Prostate gland (tissue), 2 donors: ENCODE data around the gene PKN3. TPM values are rescaled to one million over a fixed set of nuclear protein-coding genes. Genes with fewer than 3 reads are reported as not detected.

Source experiments
- DNase-seq: peaks from one replicate; pipeline ENCODE4 v3.0.0-alpha.2; 2019; ENCODE audit warnings: low spot score
- H3K27ac ChIP-seq, 2 donors: fragments of 200-600 bp; sonication (generic); 2 replicates each; pipeline ENCODE4 v1.5.1; 2017 to 2019
- H3K27me3 ChIP-seq: fragments of 200-600 bp; sonication (generic); replicated peaks from 2 replicates; pipeline ENCODE4 v1.5.1; 2019; ENCODE audit not compliant: insufficient read depth
- H3K36me3 ChIP-seq, 2 donors: fragments of 200-600 bp; sonication (generic); 1 replicate in 1 of 2; 2 replicates in 1 of 2; pipeline versions ENCODE4 v1.5.1 to v1.8.1; 2017 to 2019
- H3K4me1 ChIP-seq: fragments of 200-600 bp; sonication (generic); replicated peaks from 2 replicates; pipeline ENCODE4 v1.5.1; 2019
- H3K4me3 ChIP-seq, 2 donors: fragments of 200-600 bp; sonication (generic); 2 replicates each; pipeline ENCODE4 v1.5.1; 2017 to 2019
- H3K9me3 ChIP-seq: fragments of 200-600 bp; sonication (generic); 2 replicates; pipeline ENCODE4 v1.5.1; 2017
- POLR2A ChIP-seq: fragments of 450-650 bp; IDR thresholded peaks from one replicate; pipeline ENCODE4 v1.6.1; 2016; ENCODE audit warnings: antibody characterized with exemption, mild to moderate bottlenecking
- POLR2AphosphoS5 ChIP-seq: sonication (generic); formaldehyde crosslinking; IDR thresholded peaks from one replicate; pipeline ENCODE4 v1.6.1; 2017; ENCODE audit warnings: antibody characterized with exemption
- WGBS: methylation state at CpG from one replicate; pipeline ENCODE4 v1.1.5; 2018; 5-methylcytosine and 5-hydroxymethylcytosine counted together
- intact Hi-C: fragments of 100-400 bp; cut with DNase I; formaldehyde crosslinking; loops from one replicate; pipeline ENCODE4 v1.14.2; 2022
- total RNA-seq, 2 donors: library from RNA; depleted of rRNA; stranded (reverse); fragments of >200 nt; gene quantifications; one replicate each; pipeline ENCODE4 v1.1.0, GENCODE V29; 2016
- TF ChIP-seq, protein P1 (sequence below), 4 experiments: fragments of 200-600 bp in 2 of 4; fragments of 450-650 bp in 2 of 4; sonication (generic) in 2 of 4; IDR thresholded peaks; 1 replicate in 3 of 4; 2 replicates in 1 of 4; pipeline ENCODE4 v1.5.1; 2016 to 2019; ENCODE audit warnings: antibody characterized with exemption in 4 of 4, mild to moderate bottlenecking in 2 of 4, moderate library complexity in 2 of 4

Gene PKN3
- total RNA-seq, 2 donors from 2014 or later: 4.4 to 6.1 TPM

DNA sequence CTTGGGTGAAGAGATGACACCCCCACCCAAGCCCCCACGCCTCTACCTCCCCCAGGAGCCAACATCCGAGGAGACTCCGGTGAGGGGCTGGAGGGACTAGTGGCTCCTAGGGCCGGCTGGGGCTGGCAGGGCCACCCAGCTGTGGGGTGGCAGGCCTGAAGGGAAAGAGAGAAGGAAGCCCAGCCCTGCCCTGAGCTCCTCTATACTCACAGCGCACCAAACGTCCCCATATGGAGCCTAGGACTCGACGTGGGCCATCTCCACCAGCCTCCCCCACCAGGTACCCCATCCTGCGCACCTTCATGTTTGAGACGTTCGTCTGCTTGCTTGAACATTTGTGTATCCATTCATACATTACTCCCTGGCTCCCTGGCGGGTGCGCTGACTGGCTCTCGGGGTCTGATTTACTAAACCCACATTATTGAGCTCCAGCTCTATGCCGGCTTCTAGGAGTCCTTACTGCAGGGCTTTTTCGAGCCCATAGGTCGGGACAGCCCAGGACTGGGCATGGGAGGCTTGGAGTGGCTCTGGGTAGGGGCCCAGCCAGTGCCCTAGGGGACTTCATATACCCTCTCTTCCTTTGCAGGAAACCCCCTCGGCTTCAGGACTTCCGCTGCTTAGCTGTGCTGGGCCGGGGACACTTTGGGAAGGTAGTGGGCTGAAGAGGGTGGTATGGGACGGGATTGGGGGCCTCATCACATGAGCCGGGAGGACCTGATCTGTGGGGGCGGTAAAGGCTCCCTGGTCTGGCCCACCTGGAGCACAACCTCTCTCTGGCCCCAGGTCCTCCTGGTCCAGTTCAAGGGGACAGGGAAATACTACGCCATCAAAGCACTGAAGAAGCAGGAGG lies 12.5 kb downstream of the PKN3 start:
- 86% methylated on average over 24 of the region's 24 CpGs for WGBS
- Histone ChIP-seq H3K27me3 (no peaks in the 10 kb centered on the region), H3K9me3 (no peaks in the 10 kb centered on the region), H3K36me3 (no peaks in the 10 kb centered on the region), H3K4me3 (no peak overlapping the region), H3K4me1 (no peaks in the 10 kb centered on the region), H3K27ac (no peak overlapping the region)
- no peak for DNase-seq
- TF ChIP-seq, protein P1, sequence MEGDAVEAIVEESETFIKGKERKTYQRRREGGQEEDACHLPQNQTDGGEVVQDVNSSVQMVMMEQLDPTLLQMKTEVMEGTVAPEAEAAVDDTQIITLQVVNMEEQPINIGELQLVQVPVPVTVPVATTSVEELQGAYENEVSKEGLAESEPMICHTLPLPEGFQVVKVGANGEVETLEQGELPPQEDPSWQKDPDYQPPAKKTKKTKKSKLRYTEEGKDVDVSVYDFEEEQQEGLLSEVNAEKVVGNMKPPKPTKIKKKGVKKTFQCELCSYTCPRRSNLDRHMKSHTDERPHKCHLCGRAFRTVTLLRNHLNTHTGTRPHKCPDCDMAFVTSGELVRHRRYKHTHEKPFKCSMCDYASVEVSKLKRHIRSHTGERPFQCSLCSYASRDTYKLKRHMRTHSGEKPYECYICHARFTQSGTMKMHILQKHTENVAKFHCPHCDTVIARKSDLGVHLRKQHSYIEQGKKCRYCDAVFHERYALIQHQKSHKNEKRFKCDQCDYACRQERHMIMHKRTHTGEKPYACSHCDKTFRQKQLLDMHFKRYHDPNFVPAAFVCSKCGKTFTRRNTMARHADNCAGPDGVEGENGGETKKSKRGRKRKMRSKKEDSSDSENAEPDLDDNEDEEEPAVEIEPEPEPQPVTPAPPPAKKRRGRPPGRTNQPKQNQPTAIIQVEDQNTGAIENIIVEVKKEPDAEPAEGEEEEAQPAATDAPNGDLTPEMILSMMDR (IDR thresholded peaks at IDR 0.05): no peak
- TF ChIP-seq POLR2AphosphoS5 (no peak), POLR2A (no peak)
- intact Hi-C loops: no loop called here

DNA sequence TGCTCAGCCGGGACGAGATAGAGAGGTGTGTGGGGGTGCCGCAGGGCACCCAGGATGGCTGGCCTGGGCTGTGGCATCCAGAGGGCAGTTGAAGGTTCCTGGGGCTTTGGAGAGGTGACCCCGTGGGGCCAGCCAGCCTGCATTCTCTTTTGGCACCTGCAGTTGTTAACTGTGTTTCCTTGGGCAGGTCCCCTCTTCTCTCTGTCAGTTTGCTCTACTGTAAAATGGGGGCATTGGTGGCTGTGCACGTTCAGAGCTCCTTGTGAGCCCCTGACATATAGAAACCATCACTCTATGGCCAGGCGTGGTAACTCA lies 13.1 kb downstream of the PKN3 start:
- H3K4me1 ChIP-seq: no peaks in the 10 kb centered on the region
- intact Hi-C loops: no loop called here
- no peaks in the 10 kb centered on the region for H3K9me3 ChIP-seq
- no peak overlapping the region for H3K4me3 ChIP-seq
- DNase-seq: no peak
- H3K27me3 ChIP-seq: no peaks in the 10 kb centered on the region
- H3K27ac ChIP-seq: no peak overlapping the region
- TF ChIP-seq, protein P1 (IDR thresholded peaks at IDR 0.05): no peak
- TF ChIP-seq POLR2A (no peak), POLR2AphosphoS5 (no peak)
- WGBS: 94% methylated on average over 6 of the region's 6 CpGs
- no peaks in the 10 kb centered on the region for H3K36me3 ChIP-seq

DNA sequence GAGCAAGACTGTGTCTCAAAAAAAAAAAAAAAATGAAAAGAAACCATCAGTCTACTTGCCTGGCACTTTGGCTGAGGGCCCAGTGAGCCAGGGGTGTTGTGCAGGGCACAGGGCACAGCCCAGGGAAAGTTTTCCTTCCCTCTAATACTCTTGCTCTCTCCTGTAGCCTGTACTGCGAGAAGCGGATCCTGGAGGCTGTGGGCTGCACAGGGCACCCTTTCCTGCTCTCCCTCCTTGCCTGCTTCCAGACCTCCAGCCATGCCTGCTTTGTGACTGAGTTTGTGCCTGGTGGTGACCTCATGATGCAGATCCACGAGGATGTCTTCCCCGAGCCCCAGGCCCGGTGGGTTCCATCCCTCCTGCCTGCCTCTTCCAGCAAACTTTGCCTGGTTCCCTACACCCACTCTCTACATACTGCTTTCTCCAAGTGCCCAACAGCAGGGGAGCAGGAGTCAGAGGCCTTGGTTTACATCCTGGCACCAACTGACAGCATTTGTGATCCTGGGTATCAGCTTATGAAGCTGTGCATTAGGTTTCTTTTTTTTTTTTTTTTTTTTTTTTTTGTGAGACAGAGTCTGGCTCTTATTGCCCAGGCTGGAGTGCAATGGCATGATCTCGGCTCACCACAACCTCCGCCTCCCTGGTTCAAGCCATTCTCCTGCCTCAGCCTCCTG lies 14.4 kb downstream of the PKN3 start:
- Histone ChIP-seq H3K4me1 (no peaks in the 10 kb centered on the region), H3K9me3 (no peaks in the 10 kb centered on the region), H3K36me3 (no peaks in the 10 kb centered on the region), H3K27ac (no peak overlapping the region), H3K27me3 (no peaks in the 10 kb centered on the region), H3K4me3 (no peak overlapping the region)
- WGBS: 88% methylated on average over 7 of the region's 7 CpGs
- no peak for DNase-seq
- intact Hi-C loops: no loop called here
- TF ChIP-seq, protein P1 (IDR thresholded peaks at IDR 0.05): no peak
- TF ChIP-seq POLR2A (no peak), POLR2AphosphoS5 (no peak)

DNA sequence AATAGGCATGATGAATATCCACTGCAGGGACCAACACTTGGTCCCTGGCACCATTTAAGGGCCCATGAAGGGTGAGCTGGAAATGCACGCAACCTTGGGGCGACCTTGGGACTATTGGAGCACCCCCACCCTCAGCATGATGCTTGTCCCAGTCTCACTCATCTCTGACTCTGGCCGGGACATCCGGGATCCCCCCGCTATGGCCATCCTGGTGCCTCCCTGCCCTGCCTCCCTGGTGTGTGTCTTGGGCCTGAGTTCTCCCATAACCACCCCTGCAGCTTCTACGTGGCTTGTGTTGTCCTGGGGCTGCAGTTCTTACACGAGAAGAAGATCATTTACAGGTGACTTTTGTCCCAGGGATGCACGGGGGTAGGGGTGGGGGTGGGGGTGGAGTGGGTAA lies 15.7 kb downstream of the PKN3 start:
- Histone ChIP-seq H3K4me1 (no peaks in the 10 kb centered on the region), H3K4me3 (no peak overlapping the region), H3K27me3 (no peaks in the 10 kb centered on the region), H3K27ac (no peak overlapping the region), H3K9me3 (no peaks in the 10 kb centered on the region), H3K36me3 (no peaks in the 10 kb centered on the region)
- no peak for DNase-seq
- WGBS: 81% methylated on average over 8 of the region's 8 CpGs
- no peak for TF ChIP-seq POLR2AphosphoS5
- no peak for TF ChIP-seq POLR2A
- TF ChIP-seq, protein P1 (IDR thresholded peaks at IDR 0.05): no peak
- intact Hi-C loops: no loop called here

DNA sequence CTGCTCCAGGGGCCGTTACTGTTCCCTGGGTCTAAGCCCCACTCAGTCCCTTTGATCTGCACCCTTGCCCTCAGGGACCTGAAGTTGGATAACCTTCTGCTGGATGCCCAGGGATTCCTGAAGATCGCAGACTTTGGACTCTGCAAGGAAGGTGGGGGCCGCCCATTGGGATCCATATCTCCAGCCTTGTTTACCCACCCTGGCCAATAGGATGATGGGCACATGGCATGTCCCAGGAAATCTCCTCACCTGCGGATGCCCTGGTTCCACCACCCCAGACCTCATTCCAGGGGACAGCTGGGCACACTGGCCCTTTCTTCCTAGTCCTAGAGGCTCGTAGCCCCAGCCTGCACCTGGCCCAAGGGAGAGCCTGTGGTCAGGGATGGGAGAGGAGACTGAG lies 16.2 kb downstream of the PKN3 start:
- TF ChIP-seq, protein P1 (IDR thresholded peaks at IDR 0.05): no peak
- TF ChIP-seq POLR2AphosphoS5 (no peak), POLR2A (no peak)
- H3K9me3 ChIP-seq: no peaks in the 10 kb centered on the region
- H3K36me3 ChIP-seq: no peaks in the 10 kb centered on the region
- no peaks in the 10 kb centered on the region for H3K4me1 ChIP-seq
- WGBS: 72% methylated on average over 5 of the region's 5 CpGs
- no peaks in the 10 kb centered on the region for H3K27me3 ChIP-seq
- H3K27ac ChIP-seq: no peak overlapping the region
- intact Hi-C loops: no loop called here
- no peak for DNase-seq
- H3K4me3 ChIP-seq: no peak overlapping the region
